DOHH2 (cell line): Measurements from ENCODE around the gene TNRC6B.

Experiments used
- EZH2phosphoT487 ChIP-seq: fragments of 200-600 bp; sonication (generic); IDR thresholded peaks from 2 replicates; pipeline ENCODE4 v1.6.1; 2017; ENCODE audit warnings: borderline replicate concordance, mild to moderate bottlenecking, antibody characterized with exemption, low read length, moderate library complexity, mixed read lengths
- TF ChIP-seq, protein P1 (sequence below): fragments of 200-600 bp; sonication (generic); IDR thresholded peaks from one replicate; pipeline ENCODE4 v1.5.1; 2014; ENCODE audit warnings: antibody characterized with exemption, mild to moderate bottlenecking, low read depth, low read length; ENCODE audit not compliant: poor library complexity, severe bottlenecking

DNA sequence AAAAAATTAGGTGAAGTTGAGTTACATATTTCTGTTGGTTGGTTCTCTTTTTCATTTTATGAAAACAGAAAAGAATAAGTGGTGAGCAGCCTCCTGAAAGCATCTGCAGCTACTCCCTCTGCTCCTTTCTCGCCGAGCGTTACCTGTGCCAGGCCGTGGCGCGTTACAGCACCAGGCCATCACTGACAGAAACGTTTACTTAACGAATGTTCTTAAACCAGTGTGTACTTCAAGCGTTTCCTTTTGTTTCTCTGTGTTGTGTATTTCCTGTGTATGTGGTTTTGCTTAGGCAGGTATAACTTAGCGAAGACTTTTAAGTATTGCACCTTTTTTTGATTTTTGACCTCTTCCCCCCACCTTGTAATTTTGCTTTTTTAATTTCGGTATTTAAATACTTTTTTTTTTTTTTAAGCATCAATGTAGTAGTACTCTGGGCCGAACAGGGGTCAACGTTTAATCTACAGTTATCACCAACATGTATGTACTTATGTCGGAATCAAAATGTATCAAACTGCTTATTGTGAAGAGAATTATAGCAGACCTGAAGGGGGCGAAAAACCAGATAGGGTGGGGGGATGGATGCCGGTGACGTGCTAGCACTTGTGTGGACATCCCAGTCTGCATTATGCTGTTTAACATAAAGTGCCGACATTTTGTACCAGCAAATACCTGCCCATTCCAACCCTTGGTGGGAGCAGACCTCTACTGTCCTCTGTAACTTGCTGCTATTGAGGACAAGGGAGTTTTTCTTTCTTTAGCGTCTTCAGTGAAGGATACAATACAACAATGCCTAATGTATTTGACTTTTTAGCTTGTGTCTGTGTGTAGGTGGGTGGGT is 147.0 kb downstream of the TNRC6B start:
- TF ChIP-seq, protein P1, sequence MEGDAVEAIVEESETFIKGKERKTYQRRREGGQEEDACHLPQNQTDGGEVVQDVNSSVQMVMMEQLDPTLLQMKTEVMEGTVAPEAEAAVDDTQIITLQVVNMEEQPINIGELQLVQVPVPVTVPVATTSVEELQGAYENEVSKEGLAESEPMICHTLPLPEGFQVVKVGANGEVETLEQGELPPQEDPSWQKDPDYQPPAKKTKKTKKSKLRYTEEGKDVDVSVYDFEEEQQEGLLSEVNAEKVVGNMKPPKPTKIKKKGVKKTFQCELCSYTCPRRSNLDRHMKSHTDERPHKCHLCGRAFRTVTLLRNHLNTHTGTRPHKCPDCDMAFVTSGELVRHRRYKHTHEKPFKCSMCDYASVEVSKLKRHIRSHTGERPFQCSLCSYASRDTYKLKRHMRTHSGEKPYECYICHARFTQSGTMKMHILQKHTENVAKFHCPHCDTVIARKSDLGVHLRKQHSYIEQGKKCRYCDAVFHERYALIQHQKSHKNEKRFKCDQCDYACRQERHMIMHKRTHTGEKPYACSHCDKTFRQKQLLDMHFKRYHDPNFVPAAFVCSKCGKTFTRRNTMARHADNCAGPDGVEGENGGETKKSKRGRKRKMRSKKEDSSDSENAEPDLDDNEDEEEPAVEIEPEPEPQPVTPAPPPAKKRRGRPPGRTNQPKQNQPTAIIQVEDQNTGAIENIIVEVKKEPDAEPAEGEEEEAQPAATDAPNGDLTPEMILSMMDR = no peak
- no peak for TF ChIP-seq EZH2phosphoT487
